Body of pancreas (tissue), 4 donors: ENCODE data around the gene MISP.

ENCODE experiments used
- POLR2A ChIP-seq, 3 donors: fragments of 450-650 bp; IDR thresholded peaks; one replicate each; pipeline ENCODE4 v1.6.1; 2016; ENCODE audit warnings: antibody characterized with exemption in 3 of 3, mild to moderate bottlenecking in 2 of 3
- TF ChIP-seq, protein P1 (sequence below), 7 experiments: fragments of 450-650 bp in 4 of 7; fragments of 200-600 bp in 3 of 7; sonication (generic) in 3 of 7; IDR thresholded peaks; one replicate each; pipeline ENCODE4 v1.5.1; 2016 to 2019; ENCODE audit warnings: antibody characterized with exemption in 7 of 7

DNA sequence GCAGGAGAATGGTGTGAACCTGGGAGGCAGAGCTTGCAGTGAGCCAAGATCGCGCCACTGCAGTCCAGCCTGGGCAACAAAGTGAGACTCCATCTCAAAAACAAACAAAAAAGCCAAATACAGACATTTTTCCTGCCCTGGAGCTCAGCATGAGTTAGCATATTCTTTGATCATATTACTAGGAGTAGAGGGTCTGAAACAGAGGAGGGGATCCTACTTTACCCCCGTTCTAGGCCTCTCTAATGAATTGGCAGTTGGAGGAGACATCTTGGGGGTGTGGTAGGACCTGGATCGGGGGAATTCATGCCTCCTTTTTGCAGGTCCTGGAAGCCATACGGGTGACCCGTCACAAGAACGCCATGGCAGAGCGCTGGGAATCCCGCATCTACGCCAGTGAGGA is 12.3 kb downstream of the MISP start:
- TF ChIP-seq, protein P1, sequence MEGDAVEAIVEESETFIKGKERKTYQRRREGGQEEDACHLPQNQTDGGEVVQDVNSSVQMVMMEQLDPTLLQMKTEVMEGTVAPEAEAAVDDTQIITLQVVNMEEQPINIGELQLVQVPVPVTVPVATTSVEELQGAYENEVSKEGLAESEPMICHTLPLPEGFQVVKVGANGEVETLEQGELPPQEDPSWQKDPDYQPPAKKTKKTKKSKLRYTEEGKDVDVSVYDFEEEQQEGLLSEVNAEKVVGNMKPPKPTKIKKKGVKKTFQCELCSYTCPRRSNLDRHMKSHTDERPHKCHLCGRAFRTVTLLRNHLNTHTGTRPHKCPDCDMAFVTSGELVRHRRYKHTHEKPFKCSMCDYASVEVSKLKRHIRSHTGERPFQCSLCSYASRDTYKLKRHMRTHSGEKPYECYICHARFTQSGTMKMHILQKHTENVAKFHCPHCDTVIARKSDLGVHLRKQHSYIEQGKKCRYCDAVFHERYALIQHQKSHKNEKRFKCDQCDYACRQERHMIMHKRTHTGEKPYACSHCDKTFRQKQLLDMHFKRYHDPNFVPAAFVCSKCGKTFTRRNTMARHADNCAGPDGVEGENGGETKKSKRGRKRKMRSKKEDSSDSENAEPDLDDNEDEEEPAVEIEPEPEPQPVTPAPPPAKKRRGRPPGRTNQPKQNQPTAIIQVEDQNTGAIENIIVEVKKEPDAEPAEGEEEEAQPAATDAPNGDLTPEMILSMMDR (IDR thresholded peaks at IDR 0.05): no peak
- TF ChIP-seq POLR2A (IDR thresholded peaks at IDR 0.05): no peak
